ENCODE measurements around the gene ORC4.

- no peak for TF ChIP-seq ELF4 (IDR thresholded peaks at IDR 0.05)
- no peak for TF ChIP-seq FOXM1 (IDR thresholded peaks at IDR 0.05; ENCODE audit: borderline replicate concordance)
- no peak for TF ChIP-seq TARDBP (IDR thresholded peaks at IDR 0.05)
- no peak for TF ChIP-seq NFRKB (IDR thresholded peaks at IDR 0.05)
These were observed 23.8 kb upstream of the ORC4 start for GRCh38 chr2:148044322-148044721.
